Measurements from ENCODE around the gene TMEM53. TPM values are rescaled to one million over a fixed set of nuclear protein-coding genes. Genes with fewer than 3 reads are reported as not detected.

The TMEM53 gene
- total and polyA plus RNA-seq, 11 donors, result 8.5 to 20.0 (median 12.5) TPM

DNA sequence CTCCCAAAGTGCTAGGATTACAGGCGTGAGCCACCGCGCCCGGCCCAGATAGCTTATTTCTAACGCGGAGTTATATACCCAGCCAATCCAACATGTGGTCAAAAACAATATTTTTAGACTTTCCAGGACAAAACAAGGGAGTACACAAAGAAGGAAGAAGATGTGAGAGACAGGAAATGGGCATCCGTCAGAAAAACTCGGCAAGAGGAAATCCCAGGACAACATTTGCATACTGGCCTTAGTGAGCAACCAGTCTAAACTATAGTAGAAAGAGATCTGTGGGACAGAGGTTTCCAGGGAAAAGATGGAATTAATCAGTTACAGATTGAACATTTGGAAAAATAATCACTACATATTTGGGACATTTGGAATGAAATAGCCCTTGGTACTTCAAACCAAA, 11.6 kb upstream of the TMEM53 start:
- TF ChIP-seq POLR2A (IDR thresholded peaks at IDR 0.05), result no peak
- TF ChIP-seq, protein P1, sequence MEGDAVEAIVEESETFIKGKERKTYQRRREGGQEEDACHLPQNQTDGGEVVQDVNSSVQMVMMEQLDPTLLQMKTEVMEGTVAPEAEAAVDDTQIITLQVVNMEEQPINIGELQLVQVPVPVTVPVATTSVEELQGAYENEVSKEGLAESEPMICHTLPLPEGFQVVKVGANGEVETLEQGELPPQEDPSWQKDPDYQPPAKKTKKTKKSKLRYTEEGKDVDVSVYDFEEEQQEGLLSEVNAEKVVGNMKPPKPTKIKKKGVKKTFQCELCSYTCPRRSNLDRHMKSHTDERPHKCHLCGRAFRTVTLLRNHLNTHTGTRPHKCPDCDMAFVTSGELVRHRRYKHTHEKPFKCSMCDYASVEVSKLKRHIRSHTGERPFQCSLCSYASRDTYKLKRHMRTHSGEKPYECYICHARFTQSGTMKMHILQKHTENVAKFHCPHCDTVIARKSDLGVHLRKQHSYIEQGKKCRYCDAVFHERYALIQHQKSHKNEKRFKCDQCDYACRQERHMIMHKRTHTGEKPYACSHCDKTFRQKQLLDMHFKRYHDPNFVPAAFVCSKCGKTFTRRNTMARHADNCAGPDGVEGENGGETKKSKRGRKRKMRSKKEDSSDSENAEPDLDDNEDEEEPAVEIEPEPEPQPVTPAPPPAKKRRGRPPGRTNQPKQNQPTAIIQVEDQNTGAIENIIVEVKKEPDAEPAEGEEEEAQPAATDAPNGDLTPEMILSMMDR (IDR thresholded peaks at IDR 0.05), result no peak
- no peak for ATAC-seq
- no peak for DNase-seq
- Histone ChIP-seq H3K27ac (no peak overlapping the region), H3K4me3 (no peak overlapping the region), H3K4me1 (peaks cover 0 to 21% (median 0%) of the 10 kb centered on the region in 12 donors), H3K27me3 (no peaks in the 10 kb centered on the region), H3K36me3 (no peaks in the 10 kb centered on the region), H3K9me3 (no peaks in the 10 kb centered on the region)
- intact Hi-C loops (cut with DNase I), result no loop called here
- 72 to 83% (median 79%) methylated on average over 8 of the region's 8 CpGs for WGBS, 4 donors

DNA sequence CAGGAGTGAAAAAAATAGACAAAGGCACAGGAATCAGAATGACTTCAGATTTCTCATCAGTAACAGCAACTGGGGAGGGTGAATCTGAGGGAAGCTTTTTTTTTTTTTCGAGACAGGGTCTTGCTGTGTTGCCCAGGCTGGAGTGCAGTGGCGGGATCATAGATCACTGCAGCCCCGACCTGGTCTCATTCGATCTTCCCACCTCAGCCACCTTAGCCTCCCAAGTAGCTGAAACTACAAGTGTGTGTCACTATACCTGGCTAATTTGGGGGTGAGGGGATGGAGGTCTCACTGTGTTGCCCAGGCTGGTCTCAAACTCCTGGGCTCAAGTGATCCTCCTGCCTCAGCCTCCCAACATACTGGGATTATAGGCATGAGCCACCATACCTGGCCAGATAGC, 10.9 kb upstream of the TMEM53 start:
- no peaks in the 10 kb centered on the region for H3K9me3 ChIP-seq
- no peaks in the 10 kb centered on the region for H3K36me3 ChIP-seq
- WGBS, 4 donors, result 91 to 99% (median 95%) methylated on average over 4 of the region's 4 CpGs
- no peak overlapping the region for H3K4me3 ChIP-seq
- H3K4me1 ChIP-seq, result peaks cover 0 to 21% (median 0%) of the 10 kb centered on the region in 12 donors
- TF ChIP-seq, protein P1 (IDR thresholded peaks at IDR 0.05), result no peak
- no peak for TF ChIP-seq POLR2A (IDR thresholded peaks at IDR 0.05)
- intact Hi-C loops (cut with DNase I), result no loop called here
- ATAC-seq, result no peak
- no peak for DNase-seq
- no peak overlapping the region for H3K27ac ChIP-seq
- no peaks in the 10 kb centered on the region for H3K27me3 ChIP-seq

DNA sequence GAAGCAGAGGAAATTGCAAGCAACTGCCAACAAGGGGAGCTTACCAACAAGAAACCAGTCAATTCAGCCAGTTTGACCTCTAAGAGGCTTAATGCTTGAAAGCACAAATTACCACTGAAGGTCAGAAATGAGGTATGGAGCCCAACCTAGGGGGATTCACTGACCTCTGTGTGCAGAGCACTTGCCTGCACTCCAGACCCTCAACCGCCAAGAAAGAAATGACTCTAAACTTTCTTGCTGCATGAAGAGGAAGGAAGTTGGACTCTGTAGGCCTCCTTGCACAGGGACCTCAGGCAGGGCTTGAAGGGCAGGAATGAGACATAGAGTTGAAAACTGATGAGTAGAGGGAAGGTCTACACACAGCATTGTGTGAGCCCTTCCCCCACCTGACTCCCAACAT, 10.2 kb upstream of the TMEM53 start:
- Histone ChIP-seq H3K36me3 (no peaks in the 10 kb centered on the region), H3K9me3 (no peaks in the 10 kb centered on the region), H3K4me1 (peaks cover 0 to 21% (median 0%) of the 10 kb centered on the region in 12 donors), H3K27ac (no peak overlapping the region), H3K27me3 (no peaks in the 10 kb centered on the region), H3K4me3 (no peak overlapping the region)
- no peak for ATAC-seq
- TF ChIP-seq, protein P1 (IDR thresholded peaks at IDR 0.05), result no peak
- TF ChIP-seq POLR2A (IDR thresholded peaks at IDR 0.05), result no peak
- DNase-seq, result no peak
- 71 to 90% (median 90%) methylated on average over 1 of the region's 1 CpG for WGBS, 4 donors
- intact Hi-C loops (cut with DNase I), result no loop called here

DNA sequence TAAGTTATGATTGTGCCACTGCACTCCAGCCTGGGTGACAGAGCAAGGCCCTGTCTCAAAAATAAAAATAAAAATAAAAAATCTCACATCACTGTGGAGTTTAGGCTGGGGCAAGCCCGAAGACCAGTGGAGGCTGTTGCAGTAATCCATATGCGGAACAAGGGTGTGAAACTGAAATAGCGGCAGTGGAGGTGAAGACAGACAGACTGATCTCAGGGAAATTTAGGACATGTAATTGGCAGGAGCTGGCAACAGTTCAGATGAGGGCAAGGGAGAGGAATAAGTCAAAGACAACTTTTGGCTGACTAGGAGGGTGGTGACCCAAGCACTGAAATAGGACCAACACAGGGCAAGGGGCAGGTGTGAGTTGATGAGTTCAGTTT, 8.6 kb upstream of the TMEM53 start:
- TF ChIP-seq, protein P1 (IDR thresholded peaks at IDR 0.05), result no peak
- no peak for TF ChIP-seq POLR2A (IDR thresholded peaks at IDR 0.05)
- intact Hi-C loops (cut with DNase I), result no loop called here
- DNase-seq (no peak), ATAC-seq (no peak)
- Histone ChIP-seq H3K4me3 (no peak overlapping the region), H3K27me3 (no peaks in the 10 kb centered on the region), H3K4me1 (peaks cover 0 to 29% (median 0%) of the 10 kb centered on the region in 12 donors), H3K9me3 (no peaks in the 10 kb centered on the region), H3K27ac (no peak overlapping the region), H3K36me3 (no peaks in the 10 kb centered on the region)
- WGBS, 4 donors, result 90 to 97% (median 90%) methylated on average over 3 of the region's 3 CpGs

All from heart left ventricle (tissue), 16 donors.